Dermis blood vessel endothelial cell (primary cell): ENCODE data around the gene DLX6. TPM values are rescaled to one million over a fixed set of nuclear protein-coding genes. Genes with fewer than 3 reads are reported as not detected.

ENCODE experiments used
- DNase-seq: peaks from one replicate; pipeline ENCODE4 v3.0.0; 2010
- total RNA-seq: library from RNA; depleted of rRNA; stranded (reverse); fragments of >200 nt; gene quantifications from 2 replicates; pipeline ENCODE4 v1.2.3, GENCODE V29; 2014

Gene DLX6
- not detected in 2 replicates for total RNA-seq

DNA sequence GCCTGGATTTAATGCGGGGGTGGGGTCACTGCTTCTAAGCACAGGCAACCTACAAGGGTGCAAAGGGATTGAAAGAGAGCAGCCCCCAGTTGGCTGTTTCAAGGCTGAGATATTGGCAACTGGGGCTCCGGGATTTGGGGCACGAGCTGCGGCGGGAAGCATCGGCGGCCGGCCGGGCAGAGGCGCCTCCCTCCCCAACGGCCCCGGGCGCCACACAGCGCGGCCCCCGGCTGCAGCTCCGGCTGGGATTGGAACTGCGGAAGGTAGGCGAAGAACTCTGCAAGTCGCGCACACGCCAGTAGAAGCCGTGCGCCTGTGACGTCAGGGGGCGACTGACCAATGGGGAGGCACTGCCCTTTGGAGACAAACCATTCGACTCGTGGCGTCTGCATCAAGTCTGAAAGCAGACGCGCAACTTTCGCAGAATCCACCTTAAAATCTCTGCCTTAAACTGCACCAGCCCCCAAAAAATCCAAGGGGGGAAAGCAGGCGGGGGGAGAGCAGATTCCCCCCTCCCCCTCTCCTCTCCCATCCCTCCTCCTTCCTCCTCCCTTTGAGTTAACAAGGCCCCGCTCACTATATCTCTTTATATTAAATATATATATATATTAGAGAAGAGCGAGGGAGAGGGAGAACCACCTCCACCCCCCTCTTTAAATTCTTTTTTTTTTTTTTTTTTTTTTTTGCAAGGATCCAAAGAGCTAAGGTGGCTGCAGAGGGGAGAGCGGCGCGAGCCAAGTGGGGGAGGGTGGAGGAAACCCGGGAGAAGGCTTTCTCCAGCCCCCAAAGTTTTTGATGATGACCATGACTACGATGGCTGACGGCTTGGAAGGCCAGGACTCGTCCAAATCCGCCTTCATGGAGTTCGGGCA, at the start of gene DLX6:
Gene DLX6 (plus strand): TSS at position 371 of the 872 bp plus-strand sequence. CDS start 425 bp downstream, at position 796.
- no peak for DNase-seq

DNA sequence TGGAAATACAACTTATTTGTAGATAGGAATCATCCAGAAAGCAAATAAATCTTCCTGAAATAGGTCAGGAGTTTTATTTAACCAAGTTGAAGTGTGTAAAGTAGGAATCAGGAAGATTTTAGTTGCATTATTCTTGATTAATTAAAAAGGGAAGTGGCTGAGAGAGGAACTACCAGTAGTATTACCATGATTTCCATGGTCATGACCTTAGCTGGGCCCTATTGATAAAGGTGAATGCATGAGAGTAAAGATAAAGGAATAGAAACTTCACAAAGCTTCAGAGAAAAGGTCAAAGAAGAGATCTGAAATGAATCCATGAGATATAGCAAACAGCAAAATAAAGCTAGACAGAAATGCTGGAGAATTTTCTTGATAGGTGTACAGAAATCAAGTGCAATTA, 46.2 kb upstream of the DLX6 start:
- no peak for DNase-seq

- no peak for DNase-seq
Measured at GRCh38 chr7:96962221-96962885, 43.0 kb upstream of the DLX6 start.

- DNase-seq, result no peak
Measured at GRCh38 chr7:96968981-96969380, 36.4 kb upstream of the DLX6 start.

DNA sequence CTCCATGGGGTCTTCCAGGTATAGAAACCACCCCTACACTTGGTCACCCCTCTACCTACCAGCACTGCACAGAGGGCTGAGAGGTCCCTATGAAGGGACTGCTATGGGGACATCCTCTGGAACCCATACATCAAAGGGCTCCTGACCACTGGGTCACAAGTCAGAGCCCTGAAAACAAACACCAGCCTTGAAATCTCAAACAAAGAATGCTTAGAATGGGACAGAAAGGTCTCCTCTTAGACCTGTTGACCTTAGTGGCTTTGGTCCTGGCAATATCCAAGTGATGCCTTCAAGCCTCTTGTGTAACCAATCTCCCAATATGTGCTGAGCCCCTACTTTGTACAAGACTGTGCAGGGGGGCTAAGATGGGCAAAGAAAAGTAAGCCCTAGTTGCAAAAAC, 34.6 kb upstream of the DLX6 start:
- DNase-seq, result no peak

GRCh38 chr7:96973986-96974385, 31.4 kb upstream of the DLX6 start:
- no peak for DNase-seq

- DNase-seq, result no peak
Measured at GRCh38 chr7:96976106-96976505, 29.2 kb upstream of the DLX6 start.

GRCh38 chr7:96977445-96977844, 27.9 kb upstream of the DLX6 start:
- DNase-seq, result no peak

- no peak for DNase-seq
Measured at GRCh38 chr7:96979551-96980276, 25.6 kb upstream of the DLX6 start.

GRCh38 chr7:96982586-96982985, 22.8 kb upstream of the DLX6 start:
- DNase-seq, result no peak

DNA sequence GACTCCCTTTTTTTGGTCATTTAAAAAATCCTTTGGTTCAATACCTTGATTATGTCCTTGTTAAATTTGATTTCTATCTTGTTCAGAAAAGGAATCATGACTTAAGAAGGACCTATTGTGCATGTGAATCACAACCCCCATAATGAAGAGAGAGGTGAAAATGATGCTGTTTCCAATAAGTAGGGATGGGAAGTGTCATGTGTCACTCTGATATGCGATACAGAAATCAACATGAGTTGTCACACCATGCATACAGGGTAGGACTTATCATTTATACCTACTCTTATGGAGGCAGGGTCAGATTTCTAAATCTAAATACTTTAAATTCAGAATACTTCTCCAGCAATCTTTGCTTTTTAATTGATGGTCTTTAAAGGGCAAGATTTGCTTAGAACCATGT, 19.4 kb upstream of the DLX6 start:
- DNase-seq, result no peak

DNA sequence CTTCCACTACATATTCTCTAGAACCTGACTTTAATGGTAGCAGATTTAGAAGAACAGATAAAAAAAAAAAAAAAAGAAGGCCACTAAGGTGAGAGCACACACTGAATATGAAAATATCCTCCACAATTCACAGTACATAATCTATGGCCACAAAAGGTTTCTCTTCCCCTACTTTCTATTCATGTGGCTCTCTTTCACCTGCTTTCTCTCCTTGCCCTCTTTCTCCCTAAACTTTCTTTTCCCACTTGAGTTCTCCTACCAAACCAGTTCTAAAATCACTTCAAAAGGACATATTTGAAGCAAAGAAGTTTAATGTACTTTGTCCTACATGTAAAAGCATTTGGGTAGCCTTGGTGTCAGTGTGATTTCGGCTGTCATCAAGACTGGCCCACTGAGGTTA, 18.5 kb upstream of the DLX6 start:
- no peak for DNase-seq

- DNase-seq, result no peak
Measured at GRCh38 chr7:96987719-96988118, 17.6 kb upstream of the DLX6 start.

DNA sequence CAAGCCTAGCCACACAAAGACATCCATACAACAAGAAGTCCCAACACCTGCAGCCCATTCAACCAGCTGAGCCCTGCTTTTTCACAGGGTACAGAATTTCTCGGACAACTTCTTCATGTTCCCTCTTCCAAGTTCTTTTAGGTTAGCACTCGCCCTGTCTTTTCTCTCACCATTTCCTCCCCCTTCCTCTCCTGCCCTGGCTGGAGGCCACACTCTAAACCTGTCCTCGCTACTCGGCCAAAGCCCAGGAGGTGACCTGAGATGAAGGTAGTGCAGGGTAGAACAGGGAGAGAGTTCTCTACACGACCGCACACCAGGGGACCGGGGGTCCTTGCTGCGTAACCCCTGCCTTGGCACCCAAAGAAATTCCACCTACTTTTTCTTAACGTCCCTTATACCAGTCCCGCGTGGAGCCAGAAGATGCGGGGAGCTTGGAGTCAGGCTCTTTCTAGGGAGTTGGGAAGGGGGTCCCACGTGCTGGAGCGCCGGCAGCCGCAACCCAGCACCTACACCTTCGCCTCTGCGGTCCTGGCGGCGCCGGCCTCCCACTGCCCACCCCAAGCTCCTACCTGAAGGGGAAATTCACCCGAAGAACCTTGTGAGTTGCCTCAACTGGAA, 16.0 kb upstream of the DLX6 start:
- no peak for DNase-seq

GRCh38 chr7:96989859-96990317, 15.5 kb upstream of the DLX6 start:
- no peak for DNase-seq

DNA sequence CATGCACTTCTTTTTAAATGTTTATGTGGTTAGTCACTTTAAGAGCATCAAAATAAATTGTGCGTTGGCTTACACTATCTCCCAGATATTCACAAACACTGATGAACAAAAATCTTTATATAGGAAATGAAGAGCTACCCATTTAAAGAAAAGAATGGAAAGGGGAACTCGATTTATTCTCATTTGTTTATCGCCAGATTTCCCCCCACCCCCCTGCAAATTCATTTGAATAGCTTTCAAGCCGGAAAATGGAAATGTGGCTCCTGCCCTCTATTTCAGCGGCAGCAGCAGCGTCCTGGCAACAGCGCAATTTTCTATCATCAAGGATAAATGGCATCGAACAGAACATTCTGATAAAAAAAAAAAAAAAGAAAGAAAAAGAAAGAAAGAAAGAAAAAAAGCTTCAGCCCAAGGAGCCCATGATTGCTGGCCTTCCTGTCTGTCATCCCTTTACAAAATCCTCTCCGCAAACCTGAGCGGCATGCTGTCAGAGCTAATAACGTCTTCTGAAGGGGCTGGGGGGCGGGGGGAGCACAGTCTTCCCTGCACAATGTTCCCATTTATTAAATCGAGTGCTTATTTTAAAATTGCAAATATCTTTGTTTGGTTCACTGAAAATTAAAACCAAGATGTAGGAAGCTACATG, 13.7 kb upstream of the DLX6 start:
- no peak for DNase-seq

DNA sequence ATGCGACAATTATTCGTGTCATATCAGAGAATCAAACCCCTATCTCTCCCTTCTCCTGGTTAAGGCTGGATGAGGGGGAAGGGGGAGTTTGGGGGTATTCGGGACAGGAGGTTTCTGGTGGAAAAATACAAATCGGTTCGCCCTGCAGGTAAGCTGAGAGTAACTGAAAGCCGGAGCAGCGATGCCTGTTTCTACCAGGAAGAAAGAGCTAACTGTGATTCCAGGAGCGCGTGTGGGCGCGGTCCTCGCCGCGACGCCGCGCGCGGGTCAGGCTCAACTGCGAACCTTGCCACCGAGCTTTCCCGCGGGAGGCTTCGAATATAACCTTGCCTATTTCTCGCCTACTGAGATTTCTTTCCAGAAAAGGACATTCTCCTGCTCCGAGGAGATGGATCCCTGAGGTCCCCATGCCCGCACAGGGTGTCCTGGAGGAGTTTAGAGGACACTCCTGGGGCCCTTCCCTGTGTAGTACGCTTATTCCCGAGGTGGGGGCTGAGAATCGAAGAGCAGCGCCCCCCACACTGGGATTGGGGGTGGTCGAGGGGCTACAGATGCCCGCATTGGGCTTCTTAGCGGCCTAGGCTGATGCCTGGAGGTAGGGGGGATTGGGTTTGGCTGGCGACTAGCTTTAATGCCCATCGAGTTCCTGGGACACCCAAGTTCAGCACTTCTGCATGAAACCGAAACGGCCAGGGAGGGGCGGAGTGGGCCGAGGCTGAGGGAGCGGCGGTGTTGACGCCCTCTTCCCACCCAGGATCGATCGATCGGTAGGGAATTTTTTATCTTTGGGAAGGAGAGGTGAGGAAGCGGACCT, 13.0 kb upstream of the DLX6 start:
- DNase-seq, result no peak

GRCh38 chr7:96993094-96993865, 12.1 kb upstream of the DLX6 start:
- DNase-seq, result no peak

- DNase-seq, result no peak
Measured at GRCh38 chr7:96993980-96994379, 11.4 kb upstream of the DLX6 start.

GRCh38 chr7:96995406-96996110, 9.8 kb upstream of the DLX6 start:
- DNase-seq, result no peak
